Skin epidermis (tissue), 12 donors: ENCODE measurements around the gene ART1.
"Not testable (repeated sequence)": the region's sequence is repeated elsewhere in the genome, so short reads cannot be mapped to it uniquely, and the experiment has no call there.

ENCODE experiments used
- H3K27ac ChIP-seq, 21 experiments: fragments of 200-600 bp; sonication (generic) in 11 of 21; one replicate each; pipeline ENCODE4 v1.5.0; 2020; ENCODE audit warnings: mild to moderate bottlenecking in 3 of 21, inconsistent platforms in 2 of 21, moderate library complexity in 2 of 21
- H3K4me3 ChIP-seq, 7 experiments: fragments of 200-600 bp; sonication (generic) in 2 of 7; one replicate each; pipeline ENCODE4 v1.5.0; 2020; ENCODE audit warnings: inconsistent platforms in 2 of 7, mild to moderate bottlenecking in 2 of 7, moderate library complexity in 1 of 7

The ART1 gene, protein sequence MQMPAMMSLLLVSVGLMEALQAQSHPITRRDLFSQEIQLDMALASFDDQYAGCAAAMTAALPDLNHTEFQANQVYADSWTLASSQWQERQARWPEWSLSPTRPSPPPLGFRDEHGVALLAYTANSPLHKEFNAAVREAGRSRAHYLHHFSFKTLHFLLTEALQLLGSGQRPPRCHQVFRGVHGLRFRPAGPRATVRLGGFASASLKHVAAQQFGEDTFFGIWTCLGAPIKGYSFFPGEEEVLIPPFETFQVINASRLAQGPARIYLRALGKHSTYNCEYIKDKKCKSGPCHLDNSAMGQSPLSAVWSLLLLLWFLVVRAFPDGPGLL

DNA sequence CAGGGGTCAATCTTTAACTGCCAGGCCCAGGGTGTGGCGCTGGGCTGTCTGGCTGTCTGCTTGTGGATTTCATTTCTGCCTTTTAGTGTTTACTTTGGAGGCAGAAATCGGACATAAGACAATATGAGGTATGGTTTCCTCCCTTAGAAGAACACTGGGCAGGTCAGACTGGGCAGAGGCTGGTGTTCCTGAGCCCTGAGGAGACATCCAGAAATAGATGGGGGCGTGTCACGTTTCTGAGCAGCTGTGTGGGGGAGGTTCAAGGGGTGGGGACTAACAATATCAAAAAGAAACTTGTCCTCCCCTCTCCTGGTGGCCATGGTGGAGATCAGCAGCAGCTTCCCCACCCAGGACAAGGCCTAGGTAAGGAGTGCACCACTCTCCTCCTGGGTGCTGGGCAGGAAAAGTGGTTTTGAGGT, at the start of gene ART1:
TSS of gene ART1 (plus strand) at position 312 of the 419 bp plus-strand sequence. CDS start 14,086 bp downstream, outside the sequence.
- H3K27ac ChIP-seq = no peak within 1 kb of the TSS
- no peak within 1 kb of the TSS for H3K4me3 ChIP-seq

DNA sequence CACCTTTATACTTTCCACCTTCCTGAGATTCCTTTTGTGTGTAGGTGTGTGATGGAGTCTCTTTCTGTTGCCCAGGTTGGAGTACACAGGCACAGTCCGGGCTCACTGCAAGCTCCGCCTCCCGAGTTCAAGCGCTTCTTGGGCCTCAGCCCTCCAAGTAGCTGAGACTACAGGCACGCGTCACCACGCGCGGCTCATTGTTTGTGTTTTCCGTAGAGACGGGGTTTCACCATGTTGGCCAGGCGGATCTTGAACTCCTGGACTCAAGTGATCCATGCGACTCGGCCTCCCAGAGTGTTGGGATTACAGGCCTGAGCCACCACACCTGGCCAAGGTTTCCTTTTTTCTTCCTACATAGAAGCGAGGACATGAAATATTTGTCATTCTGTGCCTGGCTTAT, 47.2 kb upstream of the ART1 start:
- H3K4me3 ChIP-seq, H3K27ac ChIP-seq: not testable (repeated sequence)

DNA sequence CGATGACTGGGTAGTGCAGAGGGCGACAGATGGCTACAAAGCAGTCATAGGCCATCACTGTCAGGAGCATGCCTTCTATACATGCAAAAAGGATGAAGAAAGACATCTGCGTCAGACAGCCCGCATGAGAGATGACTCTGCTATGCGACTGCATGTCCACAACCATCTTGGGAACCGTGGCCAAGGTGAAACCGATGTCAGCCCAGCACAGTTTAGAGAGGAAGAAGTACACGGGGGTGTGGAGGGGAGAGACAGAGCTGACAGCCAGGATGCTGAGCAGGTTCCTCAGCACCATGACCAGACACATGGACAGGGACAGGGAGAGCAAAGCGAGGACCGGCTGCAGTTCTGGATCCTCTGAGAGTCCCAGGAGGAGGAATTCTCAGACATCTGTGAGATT, 44.7 kb upstream of the ART1 start:
- not testable (repeated sequence) for H3K4me3 ChIP-seq, H3K27ac ChIP-seq

DNA sequence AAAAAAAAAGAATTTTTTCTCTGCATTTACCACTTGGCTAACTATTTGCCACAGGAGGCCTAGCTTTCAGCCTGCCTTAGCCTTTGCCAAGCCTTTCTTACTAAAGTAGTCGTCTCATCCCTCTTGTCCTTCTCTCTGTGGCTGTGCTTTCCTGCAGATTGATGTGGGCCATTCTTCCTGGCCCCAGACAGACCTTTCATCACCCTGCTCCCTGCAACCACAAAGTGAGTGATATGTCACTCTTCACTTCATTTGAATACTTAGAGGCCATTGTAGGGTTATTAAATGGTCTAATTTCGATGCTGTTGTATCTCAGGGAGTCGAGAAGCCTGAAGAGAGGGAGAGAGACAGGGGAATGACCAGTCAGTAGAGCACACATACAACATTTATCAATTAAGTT, 40.8 kb upstream of the ART1 start:
- H3K27ac ChIP-seq = no peak overlapping the region
- no peak overlapping the region for H3K4me3 ChIP-seq

DNA sequence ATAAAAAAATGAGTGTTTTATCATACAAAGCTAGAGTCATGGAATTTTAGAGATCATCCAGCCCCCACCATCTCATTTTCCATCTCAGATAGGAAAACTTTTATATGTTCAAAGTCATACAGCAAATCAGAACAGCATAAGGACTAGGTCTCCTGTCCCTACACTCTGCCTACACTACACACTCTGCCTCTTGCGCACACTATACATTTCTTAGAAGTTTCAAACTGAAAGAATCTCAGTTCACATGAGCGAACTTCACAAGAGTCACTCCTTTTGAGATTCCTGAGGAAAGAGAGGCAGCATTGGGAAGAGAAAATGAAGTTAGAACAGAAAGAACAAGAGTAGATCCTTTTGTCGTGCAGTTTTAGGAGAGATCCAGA, 39.7 kb upstream of the ART1 start:
- H3K27ac ChIP-seq = no peak overlapping the region
- no peak overlapping the region for H3K4me3 ChIP-seq

DNA sequence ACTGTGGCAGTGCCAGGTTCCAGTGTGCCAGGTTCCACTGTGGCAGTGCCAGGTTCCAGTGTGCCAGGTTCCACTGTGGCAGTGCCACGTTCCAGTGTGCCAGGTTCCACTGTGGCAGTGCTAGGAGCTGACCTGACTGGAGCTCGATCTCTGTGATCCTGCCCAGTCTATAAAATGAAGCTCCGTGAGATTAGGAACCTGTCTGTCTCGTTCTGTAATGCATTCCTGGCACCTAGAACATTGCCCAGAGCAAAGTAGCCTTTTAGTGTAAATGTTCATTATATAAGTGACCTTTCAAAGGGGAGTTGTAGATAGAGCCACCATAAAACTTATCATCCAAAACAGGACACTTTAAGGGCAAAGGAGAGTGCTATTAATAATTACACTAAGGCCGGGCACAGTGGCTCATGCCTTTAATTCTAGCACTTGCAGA, 39.1 kb upstream of the ART1 start:
- H3K27ac ChIP-seq = no peak overlapping the region

DNA sequence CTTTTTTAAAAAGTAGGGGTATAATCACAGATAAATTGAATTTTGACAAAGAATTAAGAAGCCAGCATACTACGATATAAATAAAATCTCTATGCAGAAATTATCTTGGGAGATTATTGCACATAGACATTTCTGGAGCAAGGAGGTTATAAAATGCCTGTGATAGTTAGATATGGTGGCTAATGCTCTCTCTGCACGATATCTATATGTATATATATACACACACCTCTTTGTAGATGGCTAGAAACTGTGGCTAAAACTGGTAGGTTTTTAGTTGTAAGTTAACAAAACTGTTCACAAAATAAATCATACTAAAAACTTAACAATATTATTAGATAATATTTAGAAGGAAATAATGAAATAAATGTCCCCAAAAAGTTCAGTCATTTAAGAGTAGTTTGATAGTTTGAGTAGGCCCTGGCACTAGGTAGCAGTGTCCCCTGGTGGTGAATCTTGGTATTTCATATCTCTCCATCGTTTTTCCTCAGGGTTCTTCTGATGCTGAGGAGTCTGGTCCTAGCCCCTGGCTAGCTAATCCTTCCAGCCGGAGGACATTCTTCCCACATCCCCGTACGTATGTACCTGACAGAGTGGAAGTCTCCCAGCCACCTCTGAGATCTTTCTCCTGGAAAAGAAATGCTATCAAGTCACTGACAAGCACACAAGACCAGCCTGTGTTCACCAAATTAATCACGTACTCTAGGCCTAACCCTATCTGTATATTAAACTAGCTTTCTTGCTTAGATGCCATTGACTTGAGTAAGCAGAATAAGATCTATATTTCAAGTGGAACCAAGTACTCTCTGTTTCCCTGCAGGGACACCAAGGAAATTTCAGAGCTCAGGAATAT, 35.3 kb upstream of the ART1 start:
- no peak overlapping the region for H3K27ac ChIP-seq
- no peak overlapping the region for H3K4me3 ChIP-seq

More for the DNA sequence above, 39.1 kb upstream of the ART1 start:
- no peak overlapping the region for H3K4me3 ChIP-seq

DNA sequence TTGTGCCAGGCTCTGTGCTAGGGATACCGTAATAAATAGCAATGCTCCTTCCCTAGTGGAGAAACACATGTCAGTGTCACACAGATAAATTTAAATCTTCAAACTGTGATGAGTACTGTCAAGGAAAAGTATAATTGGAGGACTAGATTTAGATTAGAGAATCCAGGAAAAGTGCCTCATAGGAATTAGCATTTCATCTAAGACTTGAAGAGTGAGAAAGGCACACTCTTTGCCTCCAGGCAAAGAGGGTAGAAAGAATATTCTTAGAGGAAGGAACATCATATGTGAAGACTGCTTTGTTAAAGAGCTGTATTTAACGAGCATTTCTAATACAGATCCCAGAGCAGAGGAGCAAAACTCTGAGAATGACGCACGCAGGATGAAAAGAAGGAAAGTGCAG, 34.1 kb upstream of the ART1 start:
- no peak overlapping the region for H3K4me3 ChIP-seq
- no peak overlapping the region for H3K27ac ChIP-seq

DNA sequence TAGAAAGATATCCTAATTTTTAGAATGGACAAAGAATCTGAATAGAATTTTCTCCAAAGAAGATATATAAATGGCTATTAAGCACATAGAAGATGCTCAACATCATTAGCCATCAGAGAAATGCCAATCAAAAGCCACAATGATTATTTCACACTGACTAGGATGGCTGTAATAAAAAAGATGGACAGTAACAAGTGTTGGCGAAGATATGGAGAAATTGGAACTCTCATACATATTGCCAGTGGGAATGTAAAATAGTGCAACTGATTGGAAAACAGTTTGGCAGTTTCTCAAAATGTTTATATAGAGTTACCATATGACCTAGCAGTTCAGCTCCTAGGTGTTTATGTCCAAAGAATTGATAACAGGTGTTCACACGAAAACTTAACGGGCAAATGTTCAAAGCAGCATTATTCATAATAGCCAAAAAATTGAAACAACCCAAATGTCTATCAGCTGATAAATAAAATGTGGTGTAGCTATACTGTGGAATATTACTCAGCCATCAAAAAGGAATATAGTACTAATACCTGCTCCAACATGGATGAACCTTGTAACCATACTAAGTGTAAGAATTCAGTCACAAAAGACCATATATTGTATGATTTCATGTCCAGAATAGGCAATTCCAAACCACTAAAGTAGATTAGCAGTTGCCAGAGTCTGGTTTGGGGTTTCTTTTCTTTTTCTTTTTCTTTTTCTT, 32.8 kb upstream of the ART1 start:
- H3K27ac ChIP-seq = no peak overlapping the region
- no peak overlapping the region for H3K4me3 ChIP-seq

DNA sequence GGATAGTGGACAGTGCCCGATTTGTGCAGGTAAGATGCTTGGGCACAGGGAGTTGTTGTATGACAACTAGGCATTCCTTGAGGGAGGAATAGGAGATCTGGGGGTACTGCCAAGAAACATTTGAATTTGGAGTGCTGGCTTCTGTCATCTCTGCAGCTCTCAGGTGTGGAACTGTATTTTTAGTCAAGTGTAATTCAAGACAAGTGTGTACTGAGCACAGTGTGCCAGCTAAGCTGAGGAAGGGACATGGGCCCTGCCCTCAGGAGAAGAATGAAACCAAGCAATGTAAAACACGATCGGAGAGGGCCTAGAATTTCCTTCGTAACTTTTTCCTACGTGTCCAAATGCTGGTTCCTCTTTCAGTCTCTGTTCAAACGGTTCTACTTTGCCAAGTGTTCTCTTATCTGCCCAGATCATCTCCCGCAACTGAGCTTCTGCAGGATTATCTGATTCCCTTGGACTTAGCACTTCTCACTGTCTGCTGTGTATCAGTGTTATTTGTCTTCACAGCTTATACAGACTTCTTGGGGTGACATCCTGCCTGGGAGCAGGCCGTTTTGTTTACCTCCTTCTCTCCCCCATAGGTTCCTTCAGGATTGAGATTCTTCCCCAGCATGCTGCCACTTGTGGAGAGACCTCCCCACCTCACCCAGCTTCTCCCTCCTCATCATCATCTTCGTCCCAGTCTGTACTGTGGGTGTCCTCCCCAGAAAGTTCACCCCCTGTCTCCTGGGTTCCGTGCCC, 30.8 kb upstream of the ART1 start:
- H3K27ac ChIP-seq = no peak overlapping the region
- H3K4me3 ChIP-seq = no peak overlapping the region

DNA sequence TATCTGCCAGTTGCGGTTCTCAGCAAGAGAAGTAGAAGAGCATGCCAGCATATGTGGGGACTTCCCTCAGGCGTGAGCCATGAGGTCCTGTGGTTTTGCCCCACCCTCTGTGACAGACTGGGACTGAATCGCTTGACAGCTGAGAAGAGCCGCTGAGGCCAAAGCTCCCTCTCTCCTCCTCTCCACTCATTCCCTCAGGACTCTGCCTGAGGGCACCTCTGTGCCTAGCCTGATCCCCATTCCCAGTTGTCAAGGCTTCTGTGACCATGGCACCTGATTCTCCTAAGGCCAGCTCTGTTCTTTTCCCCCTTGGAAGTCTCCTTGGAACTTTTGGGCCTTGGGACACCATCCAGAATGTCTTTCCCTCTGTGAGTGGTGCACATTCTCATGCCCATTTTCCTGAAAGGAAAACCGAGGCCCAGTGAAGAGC, 30.2 kb upstream of the ART1 start:
- Histone ChIP-seq H3K4me3 (no peak overlapping the region), H3K27ac (no peak overlapping the region)

DNA sequence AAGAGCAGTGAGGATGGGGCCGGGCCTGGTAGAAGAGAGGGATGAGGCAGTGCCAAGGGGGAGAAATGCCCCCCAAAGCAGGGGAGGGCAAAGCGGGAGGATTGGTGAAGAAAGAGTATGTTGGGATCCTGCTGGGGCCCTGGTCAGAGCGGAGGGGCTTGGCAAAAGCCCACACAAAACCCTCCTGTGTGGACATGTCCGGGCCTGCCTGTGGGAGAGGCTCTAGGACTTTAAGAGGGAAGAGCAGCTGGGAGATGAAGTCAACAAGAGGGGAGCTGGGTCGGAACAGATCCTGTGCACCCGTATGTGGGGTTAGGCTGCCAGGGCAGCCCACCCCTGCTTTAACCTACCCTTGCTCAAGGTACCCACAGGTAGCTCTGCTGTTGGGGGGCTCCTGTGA, 28.9 kb upstream of the ART1 start:
- Histone ChIP-seq H3K27ac (no peak overlapping the region), H3K4me3 (no peak overlapping the region)

DNA sequence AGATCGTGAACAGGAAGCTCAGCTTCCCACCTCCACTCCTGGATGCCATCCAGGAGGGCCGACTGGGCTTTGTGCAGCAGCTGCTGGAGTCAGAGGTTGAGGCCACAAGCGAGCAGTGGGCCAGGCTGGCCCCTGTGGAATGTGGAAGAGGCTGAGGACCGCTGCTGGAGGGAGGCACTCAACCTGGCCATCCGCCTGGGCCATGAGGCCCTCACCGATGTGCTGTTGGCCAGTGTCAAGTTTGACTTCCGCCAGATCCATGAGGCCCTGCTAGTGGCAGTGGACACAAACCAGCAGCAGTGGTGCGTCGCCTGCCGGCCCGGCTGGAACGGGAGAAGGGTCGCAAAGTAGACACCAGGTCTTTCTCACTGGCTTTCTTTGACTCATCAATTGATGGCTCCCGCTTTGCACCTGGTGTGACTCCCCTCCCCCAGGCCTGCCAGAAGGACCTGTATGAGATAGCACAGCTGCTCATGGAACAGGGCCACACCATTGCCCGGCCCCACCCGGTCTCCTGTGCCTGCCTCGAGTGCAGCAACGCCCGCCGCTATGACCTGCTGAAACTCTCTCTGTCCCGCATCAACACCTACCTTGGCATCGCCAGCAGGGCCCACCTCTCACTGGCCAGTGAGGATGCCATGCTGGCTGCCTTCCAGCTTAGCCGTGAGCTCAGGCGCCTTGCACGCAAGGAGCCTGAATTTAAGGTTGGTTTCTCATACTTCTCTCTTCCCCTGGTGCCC, 28.0 kb upstream of the ART1 start:
- H3K27ac ChIP-seq = no peak overlapping the region
- no peak overlapping the region for H3K4me3 ChIP-seq

DNA sequence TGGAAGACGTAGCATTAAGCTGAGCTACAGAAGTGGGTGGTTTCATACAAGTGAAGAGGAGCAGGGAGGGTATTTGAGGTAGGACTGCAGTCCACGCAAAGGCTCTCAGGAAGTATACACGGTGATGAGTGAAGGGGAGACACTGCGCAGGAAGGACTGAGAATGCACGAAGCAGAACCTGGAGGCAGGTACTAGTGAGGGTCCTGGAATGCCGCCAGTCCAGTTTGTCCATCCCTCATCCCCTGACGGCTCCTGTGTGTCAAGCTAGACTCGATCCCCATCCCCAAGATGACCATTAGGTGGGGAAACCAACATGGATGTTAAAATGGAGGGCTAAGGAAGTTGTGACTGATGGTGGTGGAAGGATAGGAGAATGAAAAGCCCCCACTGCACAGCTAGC, 26.9 kb upstream of the ART1 start:
- no peak overlapping the region for H3K27ac ChIP-seq
- H3K4me3 ChIP-seq = no peak overlapping the region

DNA sequence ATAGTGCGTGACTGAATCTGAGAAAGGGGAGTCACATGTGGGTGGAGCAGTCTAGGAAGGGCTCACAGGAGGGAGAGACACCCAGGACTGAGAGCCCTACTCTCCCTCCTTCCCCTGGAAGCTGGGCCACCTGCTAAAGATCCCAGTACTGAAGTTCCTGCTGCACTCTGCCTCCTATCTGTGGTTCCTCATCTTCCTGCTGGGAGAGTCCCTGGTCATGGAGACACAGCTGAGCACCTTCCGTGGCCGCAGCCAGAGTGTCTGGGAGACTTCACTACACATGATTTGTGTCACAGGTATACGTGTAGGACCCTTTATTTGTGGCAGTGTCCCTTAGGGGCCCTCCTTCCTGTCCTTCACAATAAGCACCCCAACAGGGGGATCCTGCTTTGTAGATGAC, 22.4 kb upstream of the ART1 start:
- Histone ChIP-seq H3K27ac (no peak overlapping the region), H3K4me3 (no peak overlapping the region)

DNA sequence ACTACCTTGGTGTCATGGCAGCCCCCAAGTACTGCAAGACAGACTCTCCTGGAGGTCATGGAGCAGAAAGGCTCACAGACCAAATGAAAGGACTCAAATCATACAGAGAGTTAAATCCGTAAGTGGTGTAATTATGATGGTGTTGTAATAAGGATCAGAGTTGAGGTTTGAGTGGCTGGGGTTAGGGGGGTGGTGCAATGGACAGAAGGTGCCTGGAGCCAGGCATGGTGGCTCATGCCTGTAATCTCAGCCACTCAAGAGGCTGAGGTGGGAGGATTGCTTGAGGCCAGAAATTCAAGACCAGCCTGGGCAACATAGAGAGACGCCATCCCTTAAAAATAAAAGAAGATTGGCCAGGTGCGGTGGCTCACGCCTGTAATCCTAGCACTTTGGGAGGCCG, 21.8 kb upstream of the ART1 start:
- Histone ChIP-seq H3K27ac (no peak overlapping the region), H3K4me3 (no peak overlapping the region)

DNA sequence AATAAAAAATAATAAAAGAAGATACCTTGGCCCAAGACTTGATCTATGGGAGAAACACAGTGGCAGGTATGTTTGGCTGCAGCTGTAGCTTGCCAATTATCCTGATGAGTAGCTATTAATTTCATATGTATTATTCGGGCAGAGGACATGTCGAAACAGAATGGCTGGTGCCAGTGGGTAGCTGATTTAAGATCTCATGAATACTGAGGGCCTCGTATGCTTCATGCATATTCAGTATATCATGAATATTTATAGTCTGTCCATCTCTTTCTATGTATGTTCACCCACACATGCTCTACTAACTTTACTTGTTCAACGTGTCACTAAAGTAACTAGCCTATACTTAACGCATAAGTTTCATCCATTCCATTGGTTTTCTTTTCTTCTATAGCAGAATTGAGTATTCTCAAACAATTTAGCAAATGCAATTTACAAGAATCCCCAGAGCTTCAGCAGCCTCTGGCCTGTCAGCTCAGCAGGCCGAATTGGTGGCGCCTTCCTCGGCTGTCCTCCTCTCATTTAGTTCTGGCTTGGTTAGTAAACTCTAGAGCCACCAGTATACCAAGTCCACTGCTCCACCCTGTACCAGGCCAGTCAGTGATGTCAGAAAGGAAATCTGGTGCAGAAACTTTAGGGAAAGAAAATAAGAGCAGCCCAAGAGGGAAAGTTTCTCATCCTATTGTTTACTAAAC, 21.0 kb upstream of the ART1 start:
- Histone ChIP-seq H3K4me3 (no peak overlapping the region), H3K27ac (no peak overlapping the region)

DNA sequence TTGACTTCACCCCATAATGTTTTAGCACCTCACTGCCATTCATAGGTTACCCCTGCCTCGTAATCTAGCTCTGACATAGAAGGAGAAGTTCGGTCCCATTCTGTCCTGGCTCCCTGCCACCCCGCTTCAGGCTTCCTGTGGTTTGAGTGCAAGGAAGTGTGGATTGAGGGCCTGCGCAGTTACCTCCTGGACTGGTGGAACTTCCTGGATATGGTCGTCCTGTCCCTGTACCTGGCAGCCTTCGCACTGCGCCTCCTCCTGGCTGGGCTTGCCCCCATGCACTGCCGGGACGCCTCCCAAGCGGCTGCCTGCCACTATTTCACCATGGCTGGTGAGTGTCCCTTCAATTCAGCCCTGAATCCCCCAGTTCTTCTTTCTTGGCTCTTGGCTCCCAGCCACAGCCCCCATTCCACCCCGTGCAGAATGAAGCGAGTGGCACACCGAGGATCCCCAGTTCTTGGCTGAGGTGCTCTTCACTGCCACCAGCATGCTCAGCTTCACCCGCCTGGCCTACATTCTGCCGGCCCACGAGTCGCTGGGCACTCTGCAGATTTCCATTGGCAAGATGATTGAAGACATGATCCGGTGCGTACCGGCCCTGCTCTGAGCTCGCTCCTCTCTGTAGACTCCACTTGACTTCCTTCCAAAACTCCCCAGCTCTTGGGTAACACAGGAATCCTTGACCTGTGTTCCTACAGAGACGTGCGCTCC, 18.5 kb upstream of the ART1 start:
- Histone ChIP-seq H3K4me3 (no peak overlapping the region), H3K27ac (peak overlapping the region in 2 of 21 experiments; percentile 18 to 25)
